GM21381 (cell line): ENCODE results near the gene MICU1.
"Not testable (repeated sequence)": the region's sequence is repeated elsewhere in the genome, so short reads cannot be mapped to it uniquely, and the experiment has no call there.

Experiments used
- ATAC-seq: cut with Tn5 transposase; IDR thresholded peaks from one replicate; pipeline ENCODE4 v1.9.1; 2021; ENCODE audit warnings: mild to moderate bottlenecking, moderate library complexity; ENCODE audit not compliant: unreplicated experiment

The MICU1 gene

DNA sequence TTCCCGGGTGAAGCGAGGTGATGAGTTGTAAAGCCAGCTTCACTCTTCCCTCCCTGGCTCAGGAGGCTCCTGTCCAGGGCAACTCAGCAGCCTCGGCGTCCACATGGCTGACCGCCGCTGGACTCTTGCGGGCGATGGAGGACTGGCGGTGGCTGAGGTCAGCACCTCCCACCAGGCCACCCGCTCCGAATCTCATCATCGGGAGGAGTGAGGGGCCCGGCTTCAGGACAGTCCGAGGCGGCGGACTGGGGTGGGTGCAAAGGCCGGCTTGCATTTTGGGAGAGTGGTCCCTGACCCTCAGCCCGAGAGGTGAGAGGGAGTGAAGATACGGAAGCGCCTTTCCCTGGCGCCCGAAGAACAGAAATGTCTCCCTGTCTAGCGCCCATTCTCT, 271.9 kb downstream of the MICU1 start:
- ATAC-seq: peak; percentile 17

- ATAC-seq: no peak
These were observed 272.6 kb downstream of the MICU1 start for GRCh38 chr10:72353028-72353964.

GRCh38 chr10:72351479-72351878, 274.4 kb downstream of the MICU1 start:
- no peak for ATAC-seq

GRCh38 chr10:72349438-72349837, 276.4 kb downstream of the MICU1 start:
- no peak for ATAC-seq

GRCh38 chr10:72348282-72348681, 277.6 kb downstream of the MICU1 start:
- no peak for ATAC-seq

DNA sequence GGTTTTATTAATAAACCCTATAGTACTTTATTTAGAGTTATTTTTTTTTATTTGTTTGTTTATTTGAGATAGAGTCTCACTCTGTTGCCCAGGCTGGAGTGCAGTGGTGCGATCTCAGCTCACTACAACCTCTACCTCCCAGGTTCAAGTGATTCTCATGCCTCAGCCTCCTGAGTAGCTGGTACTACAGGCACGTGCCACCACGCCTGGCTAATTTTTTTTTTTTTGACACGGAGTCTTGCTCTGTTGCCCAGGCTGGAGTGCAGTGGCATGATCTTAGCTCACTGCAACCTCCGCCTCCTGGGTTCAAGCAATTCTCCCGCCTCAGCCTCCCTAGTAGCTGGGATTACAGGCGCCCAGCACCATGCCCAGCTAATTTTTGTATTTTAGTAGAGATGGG, 279.8 kb downstream of the MICU1 start:
- not testable (repeated sequence) for ATAC-seq

GRCh38 chr10:72344932-72345331, 280.9 kb downstream of the MICU1 start:
- ATAC-seq: no peak

- no peak for ATAC-seq
These were observed 283.0 kb downstream of the MICU1 start for GRCh38 chr10:72342911-72343310.

DNA sequence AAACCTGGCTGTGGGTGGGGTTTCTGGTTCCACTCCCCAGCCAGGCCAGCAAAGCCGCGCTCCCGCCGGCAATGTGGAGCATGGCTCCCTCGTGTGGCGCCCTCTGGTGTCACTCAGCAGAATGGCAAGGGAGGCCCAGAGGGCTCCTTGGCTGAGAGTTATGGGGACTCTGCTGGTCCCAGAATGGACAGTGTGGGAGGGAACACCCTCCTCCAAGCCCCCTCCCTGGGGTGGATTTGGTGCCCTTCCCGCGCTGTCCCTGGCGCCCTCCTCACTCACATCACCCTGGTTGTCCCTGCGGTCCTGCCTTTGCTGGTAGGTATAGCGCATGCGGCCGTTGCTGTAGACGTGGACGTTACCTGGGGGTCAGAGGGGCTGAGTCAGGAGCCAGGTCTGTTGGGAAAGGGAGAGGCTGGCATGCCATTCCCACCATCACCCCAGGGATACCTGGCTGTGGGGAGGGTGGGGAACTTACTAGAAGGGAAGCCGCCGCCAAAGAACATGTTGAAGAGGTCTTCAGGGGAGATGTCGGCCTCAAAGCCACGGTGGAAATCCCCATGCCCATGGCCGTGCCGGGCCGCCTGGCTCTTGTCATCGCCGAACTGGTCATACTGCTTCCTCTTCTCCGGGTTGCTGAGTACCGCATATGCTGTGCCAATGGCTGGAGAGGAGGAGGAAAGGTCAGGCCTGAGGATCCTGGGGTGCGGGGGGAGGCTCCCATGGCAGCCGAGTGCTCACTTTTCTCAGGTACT, 285.2 kb downstream of the MICU1 start:
- no peak for ATAC-seq

DNA sequence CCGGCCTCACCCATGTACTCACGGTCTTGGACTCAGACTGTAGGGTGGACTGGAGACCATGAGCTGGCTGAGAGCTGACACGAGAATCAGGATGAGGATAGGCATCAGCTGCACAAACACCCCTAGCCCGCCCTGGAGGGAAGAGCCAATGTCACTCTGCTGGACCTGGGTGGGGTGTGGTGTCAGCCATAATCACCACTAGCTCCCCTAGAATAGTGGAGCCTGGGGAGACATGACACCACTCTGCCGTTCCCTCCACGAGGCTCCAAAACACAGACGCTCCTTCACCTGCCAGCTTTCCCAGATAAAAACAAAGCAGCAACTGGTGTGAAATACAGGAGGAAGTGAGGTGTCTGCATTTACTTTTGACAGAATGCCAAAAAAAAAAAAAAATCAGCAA, 287.7 kb downstream of the MICU1 start:
- ATAC-seq: no peak

DNA sequence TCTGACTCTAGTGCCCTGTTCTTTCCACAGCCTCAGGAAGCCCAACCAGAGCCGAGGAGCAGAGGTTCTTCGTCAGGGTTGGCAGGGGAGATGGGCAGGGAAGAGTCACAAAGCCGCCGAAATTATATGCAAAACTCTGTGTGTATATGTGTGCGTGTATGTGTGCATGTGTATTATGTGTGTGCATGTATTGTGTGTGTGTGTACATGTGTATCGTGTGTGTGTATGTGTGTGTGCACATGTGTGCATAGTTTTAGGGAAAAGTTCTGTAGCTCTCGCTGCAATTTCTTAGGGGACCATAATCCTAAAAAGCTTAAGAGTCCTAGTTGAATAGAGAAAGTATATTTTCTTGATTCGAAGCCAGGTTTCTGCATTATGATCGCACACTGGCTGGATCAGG, 288.2 kb downstream of the MICU1 start:
- no peak for ATAC-seq

DNA sequence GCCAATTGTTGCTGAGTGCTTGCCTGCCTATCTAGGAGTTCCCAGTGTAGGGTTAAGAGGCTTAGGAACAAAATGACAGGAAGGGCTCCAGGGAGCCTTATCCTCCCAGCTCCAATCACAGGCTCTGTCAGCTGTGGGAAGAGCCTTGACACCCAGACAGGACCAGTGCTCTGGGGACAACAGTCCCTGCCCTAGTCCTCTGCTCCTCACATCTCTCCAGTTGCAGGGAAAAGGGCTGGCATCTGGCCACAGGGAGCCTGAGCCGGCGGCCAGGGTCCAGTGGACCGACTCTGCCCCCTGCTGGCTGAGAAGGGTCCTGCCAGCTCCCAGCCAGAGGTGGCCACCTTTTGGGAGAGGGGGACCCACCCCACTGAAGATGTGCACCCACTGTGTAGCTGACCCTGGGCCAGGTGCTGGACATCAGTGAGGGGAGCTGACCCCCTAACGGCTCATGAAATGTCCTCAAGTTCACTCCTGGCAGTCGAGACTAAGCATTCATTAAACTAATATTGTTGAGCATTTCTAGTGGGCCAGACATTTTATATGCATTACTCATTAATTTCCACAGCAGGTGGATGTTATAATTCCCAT, 288.7 kb downstream of the MICU1 start:
- ATAC-seq: no peak

DNA sequence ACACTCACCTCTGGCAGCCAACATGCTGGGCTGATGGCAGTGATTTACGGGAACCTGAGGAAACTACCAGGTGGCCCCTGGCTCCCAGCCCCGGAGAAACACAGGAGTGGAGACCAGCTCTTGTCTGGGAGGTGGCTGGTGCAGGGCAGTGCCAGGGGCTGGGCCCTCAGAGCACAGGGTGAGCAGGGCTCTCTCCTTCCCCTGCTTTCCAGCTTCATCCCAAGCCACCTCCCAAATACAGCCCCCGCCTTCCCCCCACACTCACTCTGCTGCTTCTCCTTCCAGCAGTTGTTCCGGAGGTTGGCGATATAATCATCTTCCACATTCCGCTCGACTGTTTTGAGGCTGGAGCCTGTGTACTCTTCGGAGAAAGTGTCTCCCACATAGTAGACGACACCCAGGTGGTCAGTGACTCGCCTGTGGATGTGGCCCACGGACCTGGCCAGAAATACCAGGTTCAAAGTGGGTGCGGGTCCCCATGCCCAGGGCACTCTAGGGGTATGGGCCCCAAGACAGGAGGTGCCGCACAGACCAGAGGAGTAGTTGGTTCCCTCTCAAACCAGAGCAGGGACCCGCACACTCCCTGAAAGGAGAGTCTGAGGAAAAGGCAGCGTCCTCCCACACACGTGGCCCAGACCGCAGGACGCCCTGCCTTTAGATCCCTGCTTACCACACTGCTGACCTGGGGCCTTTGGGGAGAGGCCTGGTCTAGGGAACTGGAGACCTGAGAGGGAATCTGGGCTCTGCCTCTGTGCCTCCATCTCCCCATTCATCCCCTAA, 289.4 kb downstream of the MICU1 start:
- no peak for ATAC-seq

GRCh38 chr10:72335394-72336258, 290.3 kb downstream of the MICU1 start:
- ATAC-seq: peak; percentile 33

GRCh38 chr10:72334825-72335393, 291.0 kb downstream of the MICU1 start:
- ATAC-seq: peak; percentile 59

DNA sequence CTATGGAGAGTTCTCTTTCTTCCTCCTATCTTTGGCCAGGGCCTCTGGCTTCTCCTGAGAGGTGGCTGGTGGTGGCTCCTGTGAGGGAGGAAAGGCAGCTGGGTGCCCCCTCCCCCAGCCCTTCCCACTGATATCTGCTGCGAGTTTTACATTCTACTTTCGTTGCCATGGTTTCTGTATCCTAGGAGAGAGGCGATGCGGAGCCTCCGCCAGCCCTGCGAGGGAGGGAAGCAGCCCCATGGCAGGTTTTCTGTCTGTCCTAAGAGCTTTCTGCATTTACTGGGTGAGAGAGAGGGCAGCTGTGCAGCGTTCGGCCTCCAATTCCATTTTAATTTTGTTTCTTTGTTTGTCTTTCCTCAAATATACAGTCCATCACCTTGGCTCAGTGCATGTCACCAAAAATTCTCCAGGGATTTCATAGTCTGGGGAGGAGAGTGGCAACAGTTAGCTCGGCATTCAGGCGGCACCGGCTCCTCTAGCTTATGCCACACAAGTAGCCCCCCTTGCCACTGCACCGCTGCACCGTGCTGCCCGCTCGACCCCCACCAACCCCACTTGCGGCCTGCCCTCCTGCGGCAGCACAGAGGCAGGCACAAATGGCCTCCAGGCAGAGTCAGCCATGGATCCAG, 291.6 kb downstream of the MICU1 start:
- no peak for ATAC-seq

DNA sequence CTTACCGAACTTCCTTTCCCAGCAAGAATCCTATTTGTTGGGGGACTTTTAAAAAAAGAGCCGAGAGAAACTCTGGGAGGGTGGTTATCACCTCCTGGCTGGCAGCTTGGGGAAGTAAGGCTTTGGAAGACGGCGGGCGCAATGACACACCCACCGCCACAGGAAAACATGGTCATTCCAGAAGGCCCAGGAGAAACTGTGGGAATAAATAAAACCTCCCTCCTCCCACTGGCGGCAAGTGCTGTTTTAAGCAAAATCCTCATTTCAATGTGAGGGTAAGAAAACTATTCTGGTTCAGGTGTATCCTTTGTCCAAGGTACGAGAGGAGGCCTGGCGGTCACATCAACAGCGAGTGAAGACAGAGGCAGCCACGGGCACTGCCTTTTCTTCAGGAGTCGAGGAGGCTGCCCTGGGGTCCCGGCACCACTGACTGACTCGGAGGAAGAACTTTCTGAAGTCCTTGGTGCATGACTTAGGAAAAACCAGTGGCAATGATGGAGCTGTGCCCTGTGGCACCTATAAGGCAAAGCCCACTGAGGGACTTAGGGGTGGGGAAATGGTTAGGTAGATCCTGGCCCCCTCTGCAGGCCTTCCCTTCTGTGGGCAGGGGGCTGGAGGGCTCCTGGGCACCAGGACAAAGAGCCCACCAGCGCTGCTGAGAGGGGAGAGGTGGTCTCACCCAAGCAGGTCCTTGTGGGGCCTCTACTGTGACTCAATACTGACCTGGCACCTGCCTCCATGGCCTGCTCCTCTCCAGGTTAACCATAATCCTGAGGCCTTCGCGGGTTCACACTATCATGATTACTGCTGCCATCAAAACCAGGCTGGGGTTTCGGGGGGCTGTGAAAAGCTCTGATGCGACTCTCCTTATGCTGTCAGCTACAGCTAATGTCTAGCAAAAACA, 292.5 kb downstream of the MICU1 start:
- ATAC-seq: no peak
